ENCODE data around the gene FGFBP1. TPM values are rescaled to one million over a fixed set of nuclear protein-coding genes. Genes with fewer than 3 reads are reported as not detected.
A peak's percentile ranks its signal among the peaks of the same experiment; 100 is the strongest.

FGFBP1 gene
- total and polyA plus RNA-seq, 9 of the 15 experiments (the other 6 are each of a cell fraction or from before 2014, with no cell fraction given): not detected

GRCh38 chr4:15963001-15963451, 24.5 kb upstream of the FGFBP1 start, which contains the start of gene FGFBP2:
Gene FGFBP2, minus strand, starts transcription at chr4:15963175. Its CDS starts 46 bp downstream, at chr4:15963129.
- Histone ChIP-seq H3K27me3 (ENCODE audit: control insufficient read depth in 2 of 2, insufficient read depth in 2 of 2, low read length in 2 of 2) (peaks cover 0 to 11% of the 10 kb centered on the region in 2 experiments; a peak in 3 of 5 replicates), H3K36me3 (ENCODE audit: control insufficient read depth, insufficient read depth, low read length) (no peaks in the 10 kb centered on the region), H3K9me1 (ENCODE audit: control insufficient read depth, insufficient read depth, low read length) (no peaks in the 10 kb centered on the region), H3K9ac (ENCODE audit: insufficient read depth in 1 of 2, low read depth in 2 of 2, low read length in 2 of 2) (no peak within 1 kb of the TSS; a peak in 1 of 4 replicates), H3K4me1 (replicated peaks in 1 of 2; ENCODE audit: control insufficient read depth in 2 of 2, insufficient read depth in 2 of 2, low read length in 2 of 2) (peaks cover 0 to 5% of the 10 kb centered on the region in 2 experiments; a peak in 1 of 5 replicates), H3K4me2 (ENCODE audit: insufficient read depth, low read length) (no peak within 1 kb of the TSS), H3K79me2 (ENCODE audit: control insufficient read depth, insufficient read depth, low read length) (no peaks in the 10 kb centered on the region), H3K4me3 (no peak within 1 kb of the TSS), H4K20me1 (replicated peaks; ENCODE audit: control insufficient read depth, insufficient read depth, low read length) (no peaks in the 10 kb centered on the region), H3K9me3 (replicated peaks; ENCODE audit: control insufficient read depth, insufficient read depth, low read depth, low read length) (no peaks in the 10 kb centered on the region), H3K27ac (ENCODE audit: extremely low read depth, low read depth, low read length) (no peak within 1 kb of the TSS), H2AFZ (ENCODE audit: low read depth, low read length) (no peak within 1 kb of the TSS)
- FAIRE-seq (no peak), DNase-seq (ENCODE audit: extremely low read depth in 1 of 4, low spot score in 3 of 4) (peak in 2 of 4 experiments; percentile 8 to 11), ATAC-seq (peak; percentile 78)
- intact Hi-C loops (cut with micrococcal nuclease) (loop anchor here (5.0 kb wide), 1 partner anchor 39 kb away; no protein-coding TSS in a partner anchor), in situ Hi-C loops (cut with MboI) (no loop called here)
- CTCF ChIA-PET (ENCODE audit: low intra/inter-chr PET ratio): no interaction called here
- 0% methylated on average over 9 of the region's 9 CpGs for WGBS (ENCODE audit: insufficient coverage, low coverage, missing lambda C conversion rate)
- TF ChIP-seq CTCF (IDR thresholded peaks at IDR 0.05 in 2 of 3, conservative IDR thresholded peaks at IDR 0.05 in 1 of 3; ENCODE audit: insufficient read depth in 2 of 3, low read depth in 1 of 3, low read length in 3 of 3): peak; percentile 33 to 52 (median 35); a peak in 5 of 6 replicates
- TF ChIP-seq CREB1 (IDR thresholded peaks at IDR 0.05): no peak
- TF ChIP-seq CREB1 (CRISPR knock-in tag; IDR thresholded peaks at IDR 0.05): no peak
- peak in 1 of 2 experiments; percentile 32; a peak in 1 of 4 replicates for TF ChIP-seq RAD21 (CRISPR knock-in tag; conservative IDR thresholded peaks at IDR 0.05 in 1 of 2, IDR thresholded peaks at IDR 0.05 in 1 of 2)
- POLR2A ChIA-PET: no interaction called here
- no TSS peak for BruUV-seq (replicated peaks)
